HepG2 (cell line): ENCODE measurements around the gene TIMM17B. TPM values are rescaled to one million over a fixed set of nuclear protein-coding genes. Genes with fewer than 3 reads are reported as not detected.
A peak's percentile ranks its signal among the peaks of the same experiment; 100 is the strongest.

Source experiments
- CREB1 ChIP-seq, 2 experiments: fragments of 450-650 bp in 1 of 2; IDR thresholded peaks; 2 replicates each; pipeline ENCODE4 v1.6.1; 2016 to 2017; ENCODE audit warnings: control low read depth in 1 of 2, mild to moderate bottlenecking in 1 of 2, missing compliant biosample characterization in 1 of 2, missing genetic modification characterization in 1 of 2
- GFI1 ChIP-seq: sonication (generic); formaldehyde crosslinking; IDR thresholded peaks from 2 replicates; pipeline ENCODE4 v1.5.0; 2020; ENCODE audit warnings: missing genetic modification reagents, mild to moderate bottlenecking, borderline replicate concordance
- HES4 ChIP-seq: sonication (generic); formaldehyde crosslinking; IDR thresholded peaks from 2 replicates; pipeline ENCODE4 v1.9.0; 2021; ENCODE audit warnings: mild to moderate bottlenecking, missing genetic modification reagents, borderline replicate concordance
- KDM2A ChIP-seq: sonication (generic); formaldehyde crosslinking; IDR thresholded peaks from 2 replicates; pipeline ENCODE4 v1.4.0; 2020; ENCODE audit warnings: low read depth, missing genetic modification reagents, borderline replicate concordance
- KDM4B ChIP-seq: sonication (generic); formaldehyde crosslinking; IDR thresholded peaks from 2 replicates; pipeline ENCODE4 v1.4.0; 2020; ENCODE audit warnings: missing genetic modification reagents
- KMT2A ChIP-seq: sonication (generic); formaldehyde crosslinking; IDR thresholded peaks from 2 replicates; pipeline ENCODE4 v1.4.0; 2020; ENCODE audit warnings: missing genetic modification reagents
- PITX1 ChIP-seq: sonication (generic); formaldehyde crosslinking; IDR thresholded peaks from 2 replicates; pipeline ENCODE4 v1.5.1; 2020; ENCODE audit warnings: mild to moderate bottlenecking, missing genetic modification reagents
- RFX3 ChIP-seq: IDR thresholded peaks from 2 replicates; pipeline ENCODE4 v1.6.1; 2016; ENCODE audit warnings: missing biosample characterization, missing genetic modification reagents
- RXRB ChIP-seq: IDR thresholded peaks from 2 replicates; pipeline ENCODE4 v1.6.1; 2016; ENCODE audit warnings: borderline replicate concordance, missing genetic modification reagents, missing compliant biosample characterization
- SKIL ChIP-seq: sonication (generic); formaldehyde crosslinking; IDR thresholded peaks from 2 replicates; pipeline ENCODE4 v1.8.0; 2022; ENCODE audit warnings: missing genetic modification reagents, mild to moderate bottlenecking, moderate library complexity, borderline replicate concordance
- STAG1 ChIP-seq: sonication (generic); formaldehyde crosslinking; IDR thresholded peaks from 2 replicates; pipeline ENCODE4 v1.4.0; 2020; ENCODE audit warnings: missing genetic modification reagents
- THAP11 ChIP-seq: IDR thresholded peaks from 2 replicates; pipeline ENCODE4 v1.6.1; 2016; ENCODE audit warnings: missing biosample characterization, missing genetic modification reagents
- THAP8 ChIP-seq: sonication (generic); formaldehyde crosslinking; IDR thresholded peaks from 2 replicates; pipeline ENCODE4 v1.5.1; 2020; ENCODE audit warnings: missing genetic modification reagents, mild to moderate bottlenecking, borderline replicate concordance
- ZFP36L2 ChIP-seq: sonication (generic); formaldehyde crosslinking; IDR thresholded peaks from 2 replicates; pipeline ENCODE4 v1.4.0; 2020; ENCODE audit warnings: missing genetic modification reagents
- ZFP41 ChIP-seq: sonication (generic); formaldehyde crosslinking; IDR thresholded peaks from 2 replicates; pipeline ENCODE4 v1.4.0; 2020; ENCODE audit warnings: mild to moderate bottlenecking, missing genetic modification reagents, borderline replicate concordance
- ZNF207 ChIP-seq: fragments of 450-650 bp; IDR thresholded peaks from 2 replicates; pipeline ENCODE4 v1.6.1; 2016; ENCODE audit warnings: antibody characterized with exemption, borderline replicate concordance
- ZNF558 ChIP-seq: sonication (generic); formaldehyde crosslinking; IDR thresholded peaks from 2 replicates; pipeline ENCODE4 v1.9.0; 2022; ENCODE audit warnings: mild to moderate bottlenecking, missing genetic modification reagents, borderline replicate concordance
- ZNF619 ChIP-seq: sonication (generic); formaldehyde crosslinking; IDR thresholded peaks from 2 replicates; pipeline ENCODE4 v1.4.0; 2020; ENCODE audit warnings: mild to moderate bottlenecking, missing genetic modification reagents
- ZNF710 ChIP-seq: sonication (generic); formaldehyde crosslinking; IDR thresholded peaks from 2 replicates; pipeline ENCODE4 v1.5.0; 2020; ENCODE audit warnings: mild to moderate bottlenecking, missing genetic modification reagents, borderline replicate concordance
- ZNF816 ChIP-seq: sonication (generic); formaldehyde crosslinking; IDR thresholded peaks from 2 replicates; pipeline ENCODE4 v1.8.0; 2022; ENCODE audit warnings: missing genetic modification reagents, mild to moderate bottlenecking, borderline replicate concordance
- polyA plus RNA-seq, 8 experiments: library from polyadenylated mRNA; depleted of rRNA in 3 of 8; stranded (reverse) in 7 of 8; unstranded in 1 of 8; fragments of >200 nt; fragmentation: Illumina TruSeq in 4 of 8; extraction: Trizol in 4 of 8; gene quantifications; 2 replicates each; pipeline versions ENCODE4 v1.2.1 to v1.2.3, GENCODE V29; 2011 to 2016; ENCODE audit warnings: low read depth in 4 of 8, missing spikeins in 1 of 8, mixed read lengths in 1 of 8; ENCODE audit not compliant: insufficient read depth in 1 of 8
- total RNA-seq, 5 experiments: library from RNA; depleted of rRNA; stranded (reverse); fragments of >200 nt; fragmentation: Illumina TruSeq; extraction: Trizol; gene quantifications; 2 replicates each; pipeline ENCODE4 v1.2.3, GENCODE V29; 2016; ENCODE audit warnings: low read depth in 1 of 5
- TF ChIP-seq, protein P1 (sequence below): IDR thresholded peaks from 2 replicates; pipeline ENCODE4 v1.6.1; 2012; ENCODE audit warnings: low read depth, low read length, improper control_type of control experiment
- TF ChIP-seq, protein P2 (sequence below): sonication (generic); formaldehyde crosslinking; IDR thresholded peaks from 2 replicates; pipeline ENCODE4 v1.5.1; 2020; ENCODE audit warnings: missing genetic modification reagents, mild to moderate bottlenecking, borderline replicate concordance

TIMM17B gene
- total and polyA plus RNA-seq, 2 of the 13 experiments (the other 11 are each of a cell fraction or from before 2014, with no cell fraction given): 56.0 to 72.5 TPM

GRCh38 chrX:48897625-48898306 lies at the start of gene TIMM17B, which contains the start of gene PQBP1 (continued):
- no peak for TF ChIP-seq SKIL
- no peak for TF ChIP-seq STAG1
- TF ChIP-seq THAP11: no peak; the same call in none of the 2 replicates
- no peak for TF ChIP-seq RFX3 (CRISPR knock-in tag)
- no peak for TF ChIP-seq PITX1 (CRISPR knock-in tag)
- no peak for TF ChIP-seq RXRB (CRISPR knock-in tag)
- TF ChIP-seq ZNF816: no peak
- no peak for TF ChIP-seq ZNF710 (CRISPR knock-in tag)
- TF ChIP-seq KMT2A: no peak; the same call in 1 of the 2 replicates
- TF ChIP-seq GFI1 (CRISPR knock-in tag): no peak
- 0 out of 2 replicates have a peak, but pooled peaks have one; percentile 62 for TF ChIP-seq HES4 (CRISPR knock-in tag)
- TF ChIP-seq KDM2A (CRISPR knock-in tag): no peak
- TF ChIP-seq ZNF207: no peak
- peak; percentile 80 for TF ChIP-seq CREB1 (IDR thresholded peaks at IDR 0.05)
- peak; percentile 88 for TF ChIP-seq CREB1 (CRISPR knock-in tag; IDR thresholded peaks at IDR 0.05)
- no peak for TF ChIP-seq THAP8
- no peak for TF ChIP-seq ZFP41 (CRISPR knock-in tag)
- TF ChIP-seq, protein P1, sequence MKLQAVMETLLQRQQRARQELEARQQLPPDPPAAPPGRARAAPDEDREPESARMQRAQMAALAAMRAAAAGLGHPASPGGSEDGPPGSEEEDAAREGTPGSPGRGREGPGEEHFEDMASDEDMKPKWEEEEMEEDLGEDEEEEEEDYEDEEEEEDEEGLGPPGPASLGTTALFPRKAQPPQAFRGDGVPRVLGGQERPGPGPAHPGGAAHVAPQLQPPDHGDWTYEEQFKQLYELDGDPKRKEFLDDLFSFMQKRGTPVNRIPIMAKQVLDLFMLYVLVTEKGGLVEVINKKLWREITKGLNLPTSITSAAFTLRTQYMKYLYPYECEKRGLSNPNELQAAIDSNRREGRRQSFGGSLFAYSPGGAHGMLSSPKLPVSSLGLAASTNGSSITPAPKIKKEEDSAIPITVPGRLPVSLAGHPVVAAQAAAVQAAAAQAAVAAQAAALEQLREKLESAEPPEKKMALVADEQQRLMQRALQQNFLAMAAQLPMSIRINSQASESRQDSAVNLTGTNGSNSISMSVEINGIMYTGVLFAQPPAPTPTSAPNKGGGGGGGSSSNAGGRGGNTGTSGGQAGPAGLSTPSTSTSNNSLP: no peak
- TF ChIP-seq ZNF619 (CRISPR knock-in tag): no peak
- no peak for TF ChIP-seq KDM4B (CRISPR knock-in tag)
- peak; percentile 59; the same call in 1 of the 2 replicates for TF ChIP-seq ZNF558 (CRISPR knock-in tag)
- TF ChIP-seq ZFP36L2 (CRISPR knock-in tag): no peak
- TF ChIP-seq, protein P2, sequence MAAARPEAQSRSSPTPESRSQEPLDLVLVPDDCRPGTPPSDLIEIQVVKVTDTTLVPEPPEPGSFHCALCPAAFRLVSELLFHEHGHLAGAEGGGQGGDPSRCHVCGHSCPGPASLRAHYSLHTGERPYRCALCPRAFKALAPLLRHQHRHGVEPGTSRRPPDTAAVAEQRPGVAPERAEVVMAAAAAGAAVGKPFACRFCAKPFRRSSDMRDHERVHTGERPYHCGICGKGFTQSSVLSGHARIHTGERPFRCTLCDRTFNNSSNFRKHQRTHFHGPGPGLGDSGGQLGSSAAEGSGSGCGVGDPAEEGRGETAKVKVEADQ (CRISPR knock-in tag): no peak
